Stimulated activated CD4-positive, alpha-beta T cell treated with anti-CD3 and anti-CD28 coated beads, TNF-alpha, amount 100 ng/mL, for 24 hours (primary cell): ENCODE measurements around the gene RPH3AL.

Experiments used
- DNase-seq, 3 experiments: peaks; one replicate each; pipeline ENCODE4 v3.0.0-alpha.2; 2020; ENCODE audit warnings: low read depth in 3 of 3

RPH3AL gene

GRCh38 chr17:353213-353837, 718 bp upstream of the RPH3AL start:
- DNase-seq, result no peak

GRCh38 chr17:351875-352420, 659 bp downstream of the RPH3AL start:
- DNase-seq, result no peak

- no peak for DNase-seq
Measured at GRCh38 chr17:351449-351738, 1.2 kb downstream of the RPH3AL start.

GRCh38 chr17:350706-351448, 1.7 kb downstream of the RPH3AL start:
- DNase-seq, result no peak

GRCh38 chr17:349666-350065, 2.9 kb downstream of the RPH3AL start:
- no peak for DNase-seq

- DNase-seq, result no peak
Measured at GRCh38 chr17:348692-349425, 3.7 kb downstream of the RPH3AL start.

- no peak for DNase-seq
Measured at GRCh38 chr17:348012-348411, 4.6 kb downstream of the RPH3AL start.

- DNase-seq, result no peak
Measured at GRCh38 chr17:347309-347899, 5.2 kb downstream of the RPH3AL start.

GRCh38 chr17:345992-346785, 6.4 kb downstream of the RPH3AL start:
- DNase-seq, result no peak

- DNase-seq, result no peak
Measured at GRCh38 chr17:345261-345660, 7.3 kb downstream of the RPH3AL start.

- no peak for DNase-seq
Measured at GRCh38 chr17:343875-344752, 8.5 kb downstream of the RPH3AL start.

GRCh38 chr17:343211-343610, 9.4 kb downstream of the RPH3AL start:
- no peak for DNase-seq

GRCh38 chr17:340074-340473, 12.5 kb downstream of the RPH3AL start:
- DNase-seq, result no peak

GRCh38 chr17:339193-340061, 13.2 kb downstream of the RPH3AL start:
- DNase-seq, result no peak

- no peak for DNase-seq
Measured at GRCh38 chr17:338442-339192, 14.0 kb downstream of the RPH3AL start.

GRCh38 chr17:337866-338265, 14.7 kb downstream of the RPH3AL start:
- DNase-seq, result no peak

GRCh38 chr17:337453-337852, 15.2 kb downstream of the RPH3AL start:
- no peak for DNase-seq

GRCh38 chr17:337022-337420, 15.6 kb downstream of the RPH3AL start:
- no peak for DNase-seq
